HG02970 (cell line): ENCODE measurements around the gene PARVA.

Source experiments
- ATAC-seq: cut with Tn5 transposase; IDR thresholded peaks from one replicate; pipeline ENCODE4 v1.9.1; 2021; ENCODE audit warnings: mild to moderate bottlenecking, moderate library complexity, moderate number of reproducible peaks; ENCODE audit not compliant: unreplicated experiment, low FRiP score

Gene PARVA

DNA sequence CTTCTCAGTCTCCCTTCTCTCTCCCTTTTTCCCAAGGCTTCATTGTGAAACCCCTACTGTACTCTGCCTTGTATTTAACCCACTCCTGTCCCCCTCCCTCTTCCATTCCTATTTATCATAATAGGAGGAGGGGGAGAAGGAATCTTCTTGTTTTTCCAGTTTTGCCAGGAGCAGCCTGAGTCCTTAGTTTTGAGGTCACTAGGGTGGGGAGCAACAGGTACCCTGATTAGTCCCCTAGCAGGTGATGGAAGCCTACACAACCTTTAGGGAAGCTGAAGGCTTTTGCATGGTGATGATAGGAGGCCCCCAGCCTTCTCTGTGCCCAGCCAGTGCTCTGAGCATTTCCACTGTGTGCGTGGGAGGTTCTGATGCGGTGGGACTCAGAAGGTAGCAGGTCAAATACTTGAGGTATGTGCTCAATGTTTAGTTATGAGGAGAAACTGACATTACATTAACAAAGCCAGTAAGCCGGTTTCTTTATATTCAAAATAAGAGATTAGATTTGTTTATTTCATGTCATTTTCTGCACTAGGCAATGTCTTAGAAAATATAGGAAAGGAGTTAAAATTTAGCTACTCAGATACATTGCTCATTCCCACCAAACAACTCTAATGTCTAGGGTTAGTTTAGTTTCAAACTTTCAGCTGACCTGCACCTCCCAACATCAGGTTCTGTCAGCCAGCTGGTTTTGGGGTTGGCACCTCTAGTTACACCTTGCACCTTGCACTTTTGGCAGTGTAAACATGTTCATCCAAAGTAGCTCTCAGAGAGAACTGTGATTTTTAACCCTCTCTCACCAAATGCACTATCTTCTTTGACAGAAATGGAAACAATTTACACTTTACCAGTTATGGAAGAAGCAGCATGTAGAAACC, 26.0 kb downstream of the PARVA start:
- ATAC-seq = no peak

DNA sequence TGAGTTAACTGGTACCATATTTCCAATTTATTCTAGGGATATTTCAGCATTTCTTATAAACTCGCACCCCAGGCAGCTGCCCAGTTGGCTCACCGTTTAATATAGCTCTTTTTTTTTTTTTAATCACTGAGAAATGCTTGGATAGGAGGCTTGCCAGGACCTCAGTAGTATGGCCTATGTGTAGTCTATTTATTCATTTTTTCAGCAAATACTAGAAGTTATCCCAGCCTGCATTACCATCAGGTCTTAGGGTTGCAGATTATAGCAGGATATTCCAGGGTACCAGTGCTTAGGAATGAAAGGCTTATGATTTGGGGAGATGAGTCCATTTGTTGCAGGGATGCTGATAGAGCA, 26.6 kb downstream of the PARVA start:
- no peak for ATAC-seq

DNA sequence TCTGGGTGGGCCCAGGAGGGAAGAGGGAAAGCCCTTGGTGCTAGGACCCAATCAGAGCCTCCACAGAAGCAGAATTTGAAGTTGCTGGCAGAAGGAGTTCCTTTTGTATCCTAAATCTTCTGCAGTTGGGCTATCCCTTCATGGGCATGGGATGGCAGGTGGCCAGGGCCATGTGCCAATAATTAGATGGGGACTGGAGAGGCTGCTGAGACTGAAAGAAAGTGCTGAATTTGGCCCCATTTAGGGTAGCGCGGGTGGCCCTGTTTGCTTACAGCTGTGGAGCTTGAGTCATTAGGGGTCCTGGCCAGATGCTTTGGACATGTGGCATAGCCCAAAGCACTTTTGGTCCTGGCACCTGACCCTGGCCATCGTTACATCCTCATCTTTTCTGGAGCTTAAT, 27.1 kb downstream of the PARVA start:
- ATAC-seq = no peak

DNA sequence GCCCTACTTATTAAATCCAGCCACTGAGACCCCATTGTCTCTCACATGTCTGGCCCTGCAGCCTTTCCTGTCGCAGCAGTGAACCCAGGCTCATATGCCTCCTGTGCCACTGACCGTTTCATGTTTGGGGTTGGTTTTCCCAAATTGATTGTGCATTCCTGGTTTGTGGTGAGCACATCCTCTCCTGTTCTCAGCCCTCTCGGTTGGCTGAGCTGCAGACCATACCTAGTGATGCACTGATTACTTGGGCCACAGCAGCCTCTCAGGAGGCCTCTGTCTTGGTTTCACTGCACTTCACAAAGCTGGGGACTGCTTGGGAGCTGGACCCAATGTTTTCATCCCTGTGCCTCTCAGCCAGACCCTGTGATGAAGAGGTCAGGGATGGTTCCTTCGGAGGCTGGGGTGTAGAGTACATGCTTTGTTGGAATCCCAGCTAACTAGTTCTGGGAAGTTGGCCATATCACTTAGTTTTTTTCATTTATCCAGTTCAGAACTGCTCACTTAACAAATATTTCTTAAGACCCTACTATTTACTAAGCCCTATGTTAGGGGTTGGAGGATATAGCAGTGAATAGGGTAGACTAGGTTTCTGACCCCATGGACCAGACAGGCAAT, 30.9 kb downstream of the PARVA start:
- no peak for ATAC-seq

DNA sequence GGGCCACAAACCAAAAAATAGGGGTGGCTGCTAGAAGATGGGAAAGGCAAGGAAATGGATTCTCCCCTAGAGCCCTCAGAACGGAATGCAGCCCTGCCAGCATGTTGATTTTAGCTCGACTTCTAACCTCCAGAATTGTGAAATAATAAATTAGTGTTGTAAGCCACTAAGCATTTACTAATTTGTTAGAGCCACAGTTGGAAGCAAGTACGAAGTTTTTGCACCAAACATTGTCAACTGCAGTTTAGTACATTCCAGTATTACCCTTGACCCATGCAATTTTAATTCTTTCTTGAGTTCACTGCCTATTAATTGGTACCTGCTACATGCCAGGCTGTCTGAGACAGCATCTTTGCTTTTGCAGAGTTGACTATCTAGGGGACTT, 32.2 kb downstream of the PARVA start:
- ATAC-seq = no peak

DNA sequence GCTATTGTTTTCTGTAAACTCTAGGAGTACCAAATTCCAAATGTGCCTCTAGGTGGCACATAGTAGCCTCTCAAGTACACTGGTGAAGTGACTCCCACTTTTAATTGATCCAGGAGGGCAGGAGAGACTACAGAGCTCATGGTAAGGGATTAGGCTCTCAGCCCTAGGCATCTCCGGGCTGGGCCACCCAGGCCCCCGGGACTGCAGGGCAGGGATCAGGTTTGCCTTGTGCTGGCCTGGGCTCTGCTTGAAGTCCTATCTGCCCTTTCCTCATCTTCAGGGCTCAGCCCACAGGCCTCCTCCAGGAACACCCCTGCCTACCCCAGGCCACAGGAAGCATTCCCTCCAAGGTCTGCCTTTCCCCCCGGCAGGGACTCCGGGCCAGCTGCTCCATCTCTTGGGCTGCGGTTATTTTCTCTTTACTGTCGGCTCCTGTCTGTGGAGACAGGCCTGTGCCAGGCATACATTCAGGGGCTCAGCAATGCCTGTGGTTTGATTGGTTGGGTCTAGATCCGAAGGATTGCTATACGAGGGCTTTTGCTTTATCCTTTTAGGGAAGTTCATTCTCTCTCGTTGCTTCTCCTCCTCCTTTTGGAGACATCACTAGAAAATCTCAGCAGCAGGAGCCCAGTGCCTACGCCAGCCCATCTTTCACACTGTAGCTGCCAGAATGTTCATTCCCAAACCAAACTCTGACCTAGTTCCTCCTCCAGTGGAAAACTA, 32.8 kb downstream of the PARVA start:
- no peak for ATAC-seq

DNA sequence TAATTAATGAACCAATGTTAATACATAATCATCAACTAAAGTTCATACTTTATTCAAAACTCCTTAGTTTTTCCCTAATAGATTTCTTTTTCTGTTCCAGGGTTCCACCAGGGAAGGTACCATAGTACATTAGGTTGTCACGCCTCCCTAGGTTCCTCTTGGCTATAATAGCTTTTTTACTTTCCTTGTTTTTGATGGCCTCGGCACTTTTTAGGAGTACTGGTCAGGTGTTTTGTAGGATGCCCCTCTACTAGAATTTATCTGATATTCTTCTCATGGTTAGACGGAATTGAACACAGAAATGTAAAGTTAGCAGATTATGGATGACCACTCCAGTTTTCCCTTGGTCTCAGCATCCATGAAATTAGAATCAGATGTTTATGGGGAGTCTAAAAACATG, 34.0 kb downstream of the PARVA start:
- no peak for ATAC-seq

DNA sequence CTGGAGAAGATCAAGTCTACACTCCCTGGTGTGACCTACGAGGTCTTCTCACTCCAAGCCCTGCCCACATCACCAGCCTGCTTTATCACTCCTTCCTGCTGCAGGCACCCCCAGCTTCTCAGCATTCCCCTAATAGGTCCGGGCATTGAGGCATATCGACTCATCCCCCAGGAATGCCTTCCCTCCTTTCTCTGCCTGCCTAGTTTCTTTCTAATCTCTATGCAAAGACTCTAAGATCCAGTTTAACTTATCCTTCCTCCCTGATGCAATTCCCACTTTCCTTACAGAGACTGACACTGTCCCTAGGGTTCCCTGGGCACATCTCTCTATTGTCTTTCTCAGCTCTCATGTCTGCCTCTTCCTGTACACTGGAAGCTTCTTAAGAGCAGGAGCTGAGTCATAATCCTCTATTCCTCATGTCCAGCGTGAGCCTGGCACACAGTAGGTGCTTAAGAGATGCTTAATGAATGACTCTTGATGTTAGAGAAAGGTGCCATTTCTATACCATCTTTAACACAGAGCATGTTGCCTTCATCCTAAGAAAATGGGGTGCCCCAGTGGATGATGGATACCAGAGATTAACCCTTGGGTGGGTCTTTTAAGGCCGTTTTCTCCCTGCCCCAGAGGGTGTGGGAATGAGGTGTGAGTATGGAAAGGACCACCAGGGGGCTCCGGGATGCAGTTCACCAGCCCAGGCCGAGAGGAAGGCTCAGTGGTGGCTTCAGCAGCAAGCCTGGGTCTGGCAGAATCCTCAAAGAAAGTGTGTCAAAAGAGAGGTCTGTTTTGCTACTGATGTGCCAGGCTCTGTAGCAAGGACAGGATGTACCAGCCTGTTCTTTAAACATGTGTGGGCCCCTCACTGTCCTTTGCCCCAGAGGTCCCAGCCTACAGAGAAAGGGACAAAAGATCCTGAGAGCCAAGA, 34.7 kb downstream of the PARVA start:
- ATAC-seq = peak; percentile 56

DNA sequence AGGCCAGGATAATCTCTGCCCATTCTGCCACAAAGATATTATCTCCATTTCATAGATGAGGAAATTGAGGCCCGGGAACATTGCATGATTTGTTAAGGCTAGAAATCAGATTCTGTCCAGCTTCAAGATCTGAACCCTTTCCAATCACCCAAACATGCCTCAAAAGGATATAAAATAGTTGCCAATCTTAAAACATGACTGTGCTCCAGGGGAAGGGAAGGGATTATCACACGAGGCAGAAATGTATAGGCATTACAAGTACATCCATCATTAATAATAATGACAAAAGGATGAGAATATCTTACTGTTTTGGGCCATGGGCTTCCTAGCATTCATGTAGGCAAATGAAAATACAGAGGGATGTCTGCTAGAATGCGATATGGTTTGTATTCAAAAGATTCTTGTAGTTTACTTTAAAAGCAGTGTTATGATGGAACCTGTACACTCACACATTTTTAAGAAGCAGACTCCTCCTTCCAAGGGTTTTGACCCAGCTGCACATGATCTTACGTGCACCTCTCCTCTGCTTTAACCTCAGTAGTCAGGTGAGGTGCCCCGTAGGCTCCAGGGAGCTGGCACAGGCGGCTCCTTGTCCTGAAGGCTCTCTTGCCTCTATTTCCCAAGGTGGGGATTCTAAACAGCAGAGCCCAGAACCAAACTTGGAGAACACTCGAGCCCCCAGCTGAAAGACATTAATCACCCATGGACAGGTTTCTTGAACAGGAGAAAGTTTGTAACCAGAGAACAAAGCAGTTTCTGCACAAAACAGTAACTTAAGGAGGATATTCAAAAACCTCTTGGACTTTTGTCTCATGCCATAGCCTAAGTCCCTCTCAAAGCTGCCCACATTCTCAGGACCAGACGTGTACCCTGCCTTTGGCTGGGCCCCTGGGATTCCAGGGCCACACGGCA, 36.0 kb downstream of the PARVA start:
- no peak for ATAC-seq

DNA sequence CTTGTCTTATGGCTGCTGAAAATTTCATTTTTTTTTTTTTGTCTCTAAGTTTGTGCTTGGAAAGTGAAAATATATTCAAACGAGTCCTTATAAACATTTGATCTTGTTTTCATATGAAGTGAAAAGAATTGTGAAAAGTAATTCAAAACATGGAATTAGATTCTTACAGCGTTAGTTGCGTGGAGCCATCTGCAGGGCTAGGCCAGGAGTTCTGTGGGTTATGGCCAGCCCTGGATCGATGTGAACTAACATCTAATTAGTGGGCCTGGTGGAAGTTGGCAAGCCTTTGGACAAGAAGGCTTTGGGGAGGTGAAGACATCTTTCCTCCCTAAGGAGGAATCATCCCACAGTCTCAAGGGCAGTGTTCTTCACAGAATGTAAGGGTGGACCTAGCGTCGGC, 37.2 kb downstream of the PARVA start:
- ATAC-seq = no peak

DNA sequence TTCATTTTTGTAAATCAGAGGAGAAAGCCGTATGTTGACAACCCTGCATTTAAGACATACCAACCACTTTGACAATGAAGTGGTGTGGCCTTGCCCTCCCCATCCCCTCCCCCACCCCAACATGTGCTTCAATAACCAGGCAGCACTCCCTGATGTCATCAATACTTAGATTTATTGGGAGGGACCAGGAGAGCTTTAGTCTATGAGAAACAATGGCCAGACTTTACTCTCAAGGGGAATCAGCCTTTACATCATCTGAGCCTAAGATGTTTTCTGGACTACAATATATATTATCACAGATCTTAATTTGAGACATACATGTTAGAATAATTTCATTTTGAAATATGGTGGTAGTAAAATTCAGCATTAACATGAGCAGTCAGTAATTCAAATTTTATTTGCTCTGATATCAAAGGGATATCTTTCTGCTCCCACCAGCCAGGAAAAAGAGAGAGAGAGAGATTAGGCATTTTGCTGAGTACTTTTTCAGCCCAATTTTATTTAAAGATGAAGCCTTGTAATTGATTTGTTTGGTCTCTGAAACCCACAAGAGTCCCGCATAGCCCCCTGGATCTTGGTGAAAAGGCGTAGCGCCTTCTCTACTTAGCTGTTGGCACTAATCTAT, 38.1 kb downstream of the PARVA start:
- ATAC-seq = no peak

DNA sequence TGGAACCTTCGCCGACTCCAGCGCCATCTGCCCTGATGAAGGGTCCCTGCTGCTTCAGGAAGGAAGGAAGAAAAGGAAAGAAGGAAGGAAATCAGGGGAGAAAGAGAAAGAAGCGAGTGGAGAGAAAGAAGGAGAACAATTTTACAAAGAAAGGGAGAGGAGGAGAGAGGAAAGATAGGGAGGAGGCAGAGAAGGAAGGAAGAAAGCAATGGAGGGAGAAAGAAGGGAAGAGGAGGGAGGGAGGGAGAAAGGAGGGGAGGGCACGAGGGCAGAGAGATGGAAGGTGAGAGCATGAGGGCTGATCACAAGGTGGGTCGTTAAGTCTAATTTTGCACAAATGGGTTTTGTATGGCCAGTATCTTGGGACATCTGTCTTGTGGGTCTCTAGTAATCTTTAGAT, 39.2 kb downstream of the PARVA start:
- ATAC-seq = no peak

DNA sequence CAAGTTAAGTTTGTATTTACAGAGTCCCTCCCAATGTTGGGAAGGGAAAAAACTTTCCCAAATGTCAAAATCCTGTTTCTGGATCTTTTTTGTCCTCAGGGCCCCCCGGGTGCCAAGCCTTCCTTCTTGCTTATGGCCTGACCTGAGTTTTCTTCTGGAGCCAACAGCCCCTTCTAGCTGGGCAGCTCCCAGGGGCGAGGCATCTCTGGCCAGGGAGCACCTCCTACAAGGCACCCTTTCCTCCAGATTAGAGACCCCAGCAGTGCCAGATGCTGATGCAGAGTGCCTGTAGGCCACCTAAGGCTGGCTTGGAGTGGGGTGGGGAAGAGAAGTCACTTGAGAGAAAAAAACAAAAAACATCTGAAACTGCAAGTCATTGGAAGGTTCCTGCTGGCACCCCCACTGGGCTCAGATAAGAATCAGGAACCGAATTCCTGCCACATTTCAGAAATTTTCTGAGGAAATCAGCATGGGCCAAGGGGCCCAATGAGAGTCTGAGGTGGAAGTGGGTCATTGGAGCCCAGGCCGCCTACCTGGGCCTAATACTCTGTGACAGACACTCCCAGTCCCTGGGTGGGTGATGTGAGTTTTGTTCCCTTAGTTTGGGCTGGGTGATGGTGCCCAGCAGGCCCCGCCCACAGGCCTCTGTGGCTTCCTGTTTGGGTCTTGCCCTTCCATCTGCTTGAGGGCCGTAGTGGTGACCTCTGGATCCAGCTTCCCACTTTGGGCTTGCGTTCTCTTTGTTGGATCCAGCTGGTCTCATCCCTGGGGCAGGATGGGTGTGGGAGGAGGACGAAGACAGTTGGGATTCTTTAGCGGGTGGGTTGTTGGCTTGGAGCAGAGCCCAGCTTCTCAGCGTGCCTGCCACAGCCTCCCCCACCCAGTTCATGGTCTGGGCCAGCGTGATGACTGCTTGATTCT, 40.6 kb downstream of the PARVA start:
- ATAC-seq = no peak

DNA sequence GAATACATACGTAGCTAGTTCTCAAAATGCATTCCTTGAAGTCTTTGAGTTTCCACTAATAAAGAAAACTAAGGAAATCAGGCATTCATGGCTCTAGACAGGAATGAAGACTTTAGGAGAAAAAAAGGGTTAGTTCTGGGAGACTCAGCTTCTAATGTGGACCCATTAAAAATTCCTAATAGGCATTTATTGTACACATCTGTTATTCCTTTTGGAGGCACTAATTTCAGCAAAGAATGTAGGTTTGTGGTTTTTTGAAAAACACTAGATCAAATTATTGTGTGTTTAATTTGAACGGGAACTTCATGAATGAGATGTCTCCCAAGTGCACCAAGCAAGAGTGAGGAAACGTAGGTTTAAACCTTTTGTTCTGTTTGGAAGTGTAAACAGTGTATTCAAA, 42.7 kb downstream of the PARVA start:
- no peak for ATAC-seq

DNA sequence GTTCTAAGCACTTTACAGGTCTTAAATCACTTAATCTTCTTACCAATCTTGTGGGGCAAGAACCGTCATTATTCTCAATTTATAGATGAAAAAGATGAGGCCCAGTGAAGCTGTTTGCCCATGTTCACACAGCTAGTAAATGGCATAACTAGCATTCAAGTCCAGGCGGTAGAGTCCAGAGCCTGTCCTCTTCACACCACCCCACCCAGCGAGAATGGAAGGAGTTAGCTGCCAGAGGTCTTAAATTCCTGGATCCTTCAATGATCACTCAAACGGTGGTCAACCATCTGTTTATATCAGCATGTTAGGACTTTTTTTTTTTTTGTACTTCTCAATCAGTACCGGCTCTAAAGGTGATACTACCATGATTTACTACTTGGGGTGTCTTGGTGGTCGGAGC, 43.3 kb downstream of the PARVA start:
- no peak for ATAC-seq

DNA sequence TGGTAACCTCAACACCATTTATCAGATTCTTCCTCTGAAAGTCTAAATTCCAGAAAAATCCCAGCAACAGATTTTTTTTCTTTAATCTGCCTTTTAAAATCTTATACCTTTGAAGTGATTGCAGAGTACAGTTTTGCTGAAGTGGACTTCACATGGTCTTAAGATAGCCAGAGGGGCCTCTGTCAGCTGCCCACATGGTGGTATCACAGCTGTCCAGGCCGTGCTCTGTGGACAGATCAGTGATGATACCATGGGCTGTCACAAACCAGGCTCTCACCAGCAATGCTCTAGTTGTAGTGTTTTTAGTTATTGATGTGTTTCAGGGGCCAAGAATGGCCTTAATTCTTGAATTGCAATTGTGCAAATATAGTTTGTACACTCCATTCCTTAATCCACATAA, 44.0 kb downstream of the PARVA start:
- ATAC-seq = no peak

DNA sequence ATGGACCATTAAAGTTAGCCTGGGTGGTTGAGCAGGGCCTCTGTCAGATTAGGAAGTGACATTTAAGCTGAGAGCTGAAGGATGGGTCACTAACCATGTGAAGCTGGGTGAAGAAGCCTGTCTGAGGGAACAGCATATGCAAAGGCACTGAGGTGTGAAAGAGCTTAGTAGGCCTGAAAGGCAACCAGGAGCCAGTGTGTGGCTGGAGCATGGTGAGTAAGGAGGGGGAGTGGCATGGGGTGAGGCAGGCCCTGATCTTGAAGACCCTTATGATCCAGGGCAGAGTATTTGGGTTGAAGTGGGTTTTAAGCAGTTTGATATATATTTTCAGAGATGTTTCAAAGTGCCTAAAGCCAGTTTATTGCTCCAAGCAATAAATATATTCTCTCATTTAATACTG, 48.8 kb downstream of the PARVA start:
- no peak for ATAC-seq

DNA sequence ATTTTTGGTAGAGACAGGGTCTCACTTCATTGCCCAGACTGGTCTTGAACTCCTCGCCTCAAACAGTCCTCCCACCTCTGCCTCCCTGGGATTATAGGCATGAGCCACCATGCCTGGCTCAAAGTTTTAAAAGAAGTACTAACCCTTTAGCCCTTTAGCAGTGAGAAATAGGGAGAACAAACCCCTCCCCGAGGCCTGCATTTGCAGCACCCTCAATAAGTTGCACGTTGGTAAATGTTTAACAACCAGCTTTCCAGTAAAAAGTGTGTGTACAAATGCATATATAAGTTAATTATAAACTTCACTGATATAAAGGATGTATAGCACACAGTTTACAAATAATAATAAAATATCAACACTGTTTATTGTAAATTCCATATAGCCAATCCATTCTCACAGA, 51.8 kb downstream of the PARVA start:
- ATAC-seq = no peak
